Measurements from ENCODE around the gene HLF. TPM values are rescaled to one million over a fixed set of nuclear protein-coding genes. Genes with fewer than 3 reads are reported as not detected.

The HLF gene
- total RNA-seq, 1 donor from 2014 or later: 0.25 TPM

DNA sequence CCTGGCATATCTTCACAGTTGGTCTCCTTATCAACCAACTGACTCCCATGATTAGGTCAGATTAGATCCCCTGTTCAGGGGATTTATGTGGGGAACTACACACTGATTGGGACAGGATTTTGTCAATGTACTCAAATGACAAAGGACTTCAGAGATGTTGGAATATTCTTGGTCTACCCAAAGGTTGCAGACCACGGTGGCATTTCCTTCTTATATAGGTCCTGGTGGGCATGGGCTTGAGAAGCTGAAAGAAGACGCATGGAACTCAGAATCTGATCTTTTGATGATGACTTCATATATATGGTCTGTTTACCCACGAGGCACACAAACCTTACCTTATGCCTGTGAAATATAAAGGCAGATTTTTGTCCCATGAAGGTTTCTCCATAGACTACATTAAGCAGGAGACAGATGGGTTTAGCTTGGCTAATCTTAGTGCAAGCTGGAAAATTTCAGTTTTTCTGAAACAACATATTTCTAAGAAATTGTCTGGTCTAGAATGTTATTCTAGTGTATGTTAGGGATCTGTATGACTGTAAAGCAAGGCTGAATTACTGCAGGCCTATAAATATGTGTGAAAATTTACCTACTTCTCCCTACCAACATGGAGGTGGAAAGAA, 33.5 kb downstream of the HLF start:
- TF ChIP-seq, protein P1, sequence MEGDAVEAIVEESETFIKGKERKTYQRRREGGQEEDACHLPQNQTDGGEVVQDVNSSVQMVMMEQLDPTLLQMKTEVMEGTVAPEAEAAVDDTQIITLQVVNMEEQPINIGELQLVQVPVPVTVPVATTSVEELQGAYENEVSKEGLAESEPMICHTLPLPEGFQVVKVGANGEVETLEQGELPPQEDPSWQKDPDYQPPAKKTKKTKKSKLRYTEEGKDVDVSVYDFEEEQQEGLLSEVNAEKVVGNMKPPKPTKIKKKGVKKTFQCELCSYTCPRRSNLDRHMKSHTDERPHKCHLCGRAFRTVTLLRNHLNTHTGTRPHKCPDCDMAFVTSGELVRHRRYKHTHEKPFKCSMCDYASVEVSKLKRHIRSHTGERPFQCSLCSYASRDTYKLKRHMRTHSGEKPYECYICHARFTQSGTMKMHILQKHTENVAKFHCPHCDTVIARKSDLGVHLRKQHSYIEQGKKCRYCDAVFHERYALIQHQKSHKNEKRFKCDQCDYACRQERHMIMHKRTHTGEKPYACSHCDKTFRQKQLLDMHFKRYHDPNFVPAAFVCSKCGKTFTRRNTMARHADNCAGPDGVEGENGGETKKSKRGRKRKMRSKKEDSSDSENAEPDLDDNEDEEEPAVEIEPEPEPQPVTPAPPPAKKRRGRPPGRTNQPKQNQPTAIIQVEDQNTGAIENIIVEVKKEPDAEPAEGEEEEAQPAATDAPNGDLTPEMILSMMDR (IDR thresholded peaks at IDR 0.05; ENCODE audit: insufficient read depth, low read length, poor library complexity, severe bottlenecking): no peak
- DNase-seq (ENCODE audit: low read depth): no peak
- Histone ChIP-seq H3K4me3 (ENCODE audit: low read depth, low read length) (no peak overlapping the region), H3K27me3 (ENCODE audit: control insufficient read depth, insufficient read depth, low read length) (no peaks in the 10 kb centered on the region), H3K36me3 (ENCODE audit: control insufficient read depth, insufficient read depth, low read length) (no peaks in the 10 kb centered on the region)

DNA sequence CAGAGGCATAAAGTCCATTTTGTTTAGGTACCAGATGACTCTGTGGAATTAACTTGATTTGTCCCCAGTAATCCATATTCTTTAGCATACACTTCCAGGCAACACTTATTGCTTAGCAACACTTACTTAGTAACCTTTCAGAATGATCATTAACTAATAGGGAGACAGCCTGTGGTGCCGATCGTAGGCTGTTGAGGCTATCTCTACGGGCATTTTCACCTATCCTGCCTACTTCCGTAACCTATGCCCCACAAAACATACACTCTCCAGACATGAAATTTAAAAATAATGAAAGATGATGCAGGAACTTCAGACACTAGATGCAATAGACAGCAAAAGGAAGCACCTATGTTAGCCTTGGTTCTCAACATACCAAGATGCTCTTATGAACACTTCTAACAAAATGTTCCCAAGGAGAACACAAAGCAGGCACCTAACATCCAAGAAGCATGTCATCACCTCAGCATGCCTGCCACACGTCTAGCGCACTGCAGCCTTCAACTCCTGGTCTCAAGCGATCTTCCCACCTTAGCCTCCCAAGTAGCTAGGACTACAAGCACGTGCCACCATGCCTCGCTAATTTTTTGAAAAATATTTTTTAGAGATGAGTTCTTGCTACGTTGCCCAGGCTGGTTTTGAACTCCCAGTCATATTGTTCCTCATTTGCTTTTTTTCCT, 34.5 kb downstream of the HLF start:
- TF ChIP-seq, protein P1 (IDR thresholded peaks at IDR 0.05; ENCODE audit: insufficient read depth, low read length, poor library complexity, severe bottlenecking): no peak
- H3K27me3 ChIP-seq (ENCODE audit: control insufficient read depth, insufficient read depth, low read length): no peaks in the 10 kb centered on the region
- no peak for DNase-seq (ENCODE audit: low read depth)
- no peak overlapping the region for H3K4me3 ChIP-seq (ENCODE audit: low read depth, low read length)
- H3K36me3 ChIP-seq (ENCODE audit: control insufficient read depth, insufficient read depth, low read length): no peaks in the 10 kb centered on the region

DNA sequence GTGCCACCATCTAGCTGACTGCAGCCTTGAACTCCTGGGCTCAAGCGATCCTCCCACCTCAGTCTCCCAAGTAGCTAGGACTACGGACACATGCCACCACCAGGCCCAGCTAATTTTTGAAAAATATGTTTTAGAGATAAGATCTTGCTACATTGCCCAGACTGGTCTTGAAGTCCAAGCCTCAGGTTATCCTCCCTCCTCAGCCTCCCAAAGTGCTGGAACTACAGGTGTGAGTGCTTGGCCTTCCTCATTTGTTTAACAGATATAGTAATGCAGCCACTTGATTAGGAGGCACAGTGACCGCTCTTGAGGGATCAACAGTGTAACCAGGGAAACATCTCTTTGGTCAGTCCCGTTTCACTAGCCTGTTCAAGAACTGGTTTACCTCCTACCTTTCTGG, 35.1 kb downstream of the HLF start:
- Histone ChIP-seq H3K4me3 (ENCODE audit: low read depth, low read length) (no peak overlapping the region), H3K36me3 (ENCODE audit: control insufficient read depth, insufficient read depth, low read length) (no peaks in the 10 kb centered on the region), H3K27me3 (ENCODE audit: control insufficient read depth, insufficient read depth, low read length) (no peaks in the 10 kb centered on the region)
- TF ChIP-seq, protein P1 (IDR thresholded peaks at IDR 0.05; ENCODE audit: insufficient read depth, low read length, poor library complexity, severe bottlenecking): no peak
- DNase-seq (ENCODE audit: low read depth): no peak

DNA sequence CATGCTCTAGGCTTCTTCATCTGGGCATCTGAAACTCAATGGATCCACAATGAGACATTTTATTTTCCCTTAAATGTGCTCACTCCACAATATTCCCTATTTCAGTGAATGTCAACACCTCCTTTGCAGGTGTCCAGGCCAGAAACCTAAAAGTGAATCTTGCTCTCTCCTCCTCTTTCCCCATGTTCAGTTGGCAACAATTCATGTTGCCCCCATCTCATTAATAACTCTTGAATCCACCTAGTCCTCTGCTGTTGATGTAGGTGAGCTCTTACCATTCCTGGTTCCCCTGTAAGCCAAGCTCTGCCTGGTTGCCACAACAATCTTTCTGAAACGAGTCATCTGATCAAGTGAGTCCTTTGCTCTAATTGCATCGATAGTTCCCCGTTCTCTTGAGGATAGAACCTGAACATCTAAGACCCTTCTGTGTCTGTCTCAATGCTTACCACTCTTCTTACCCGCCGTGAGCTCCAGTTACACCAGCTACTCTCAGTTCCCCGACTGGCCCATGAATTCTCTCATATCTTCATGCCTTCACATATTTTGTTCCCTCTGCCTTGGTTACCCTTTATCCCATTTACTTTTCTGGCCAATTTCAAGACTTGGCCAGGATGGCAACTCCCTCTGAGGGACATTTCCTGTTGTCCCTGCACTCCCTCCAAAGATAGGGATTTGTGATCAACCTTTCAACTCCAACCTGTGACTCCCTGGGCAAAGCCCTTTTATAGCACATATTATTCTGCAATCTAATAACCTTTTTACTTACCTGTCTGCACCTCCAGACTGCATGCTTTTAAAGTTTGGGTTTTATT, 35.9 kb downstream of the HLF start:
- DNase-seq (ENCODE audit: low read depth): no peak
- Histone ChIP-seq H3K27me3 (ENCODE audit: control insufficient read depth, insufficient read depth, low read length) (no peaks in the 10 kb centered on the region), H3K36me3 (ENCODE audit: control insufficient read depth, insufficient read depth, low read length) (no peaks in the 10 kb centered on the region), H3K4me3 (ENCODE audit: low read depth, low read length) (no peak overlapping the region)
- TF ChIP-seq, protein P1 (IDR thresholded peaks at IDR 0.05; ENCODE audit: insufficient read depth, low read length, poor library complexity, severe bottlenecking): no peak

DNA sequence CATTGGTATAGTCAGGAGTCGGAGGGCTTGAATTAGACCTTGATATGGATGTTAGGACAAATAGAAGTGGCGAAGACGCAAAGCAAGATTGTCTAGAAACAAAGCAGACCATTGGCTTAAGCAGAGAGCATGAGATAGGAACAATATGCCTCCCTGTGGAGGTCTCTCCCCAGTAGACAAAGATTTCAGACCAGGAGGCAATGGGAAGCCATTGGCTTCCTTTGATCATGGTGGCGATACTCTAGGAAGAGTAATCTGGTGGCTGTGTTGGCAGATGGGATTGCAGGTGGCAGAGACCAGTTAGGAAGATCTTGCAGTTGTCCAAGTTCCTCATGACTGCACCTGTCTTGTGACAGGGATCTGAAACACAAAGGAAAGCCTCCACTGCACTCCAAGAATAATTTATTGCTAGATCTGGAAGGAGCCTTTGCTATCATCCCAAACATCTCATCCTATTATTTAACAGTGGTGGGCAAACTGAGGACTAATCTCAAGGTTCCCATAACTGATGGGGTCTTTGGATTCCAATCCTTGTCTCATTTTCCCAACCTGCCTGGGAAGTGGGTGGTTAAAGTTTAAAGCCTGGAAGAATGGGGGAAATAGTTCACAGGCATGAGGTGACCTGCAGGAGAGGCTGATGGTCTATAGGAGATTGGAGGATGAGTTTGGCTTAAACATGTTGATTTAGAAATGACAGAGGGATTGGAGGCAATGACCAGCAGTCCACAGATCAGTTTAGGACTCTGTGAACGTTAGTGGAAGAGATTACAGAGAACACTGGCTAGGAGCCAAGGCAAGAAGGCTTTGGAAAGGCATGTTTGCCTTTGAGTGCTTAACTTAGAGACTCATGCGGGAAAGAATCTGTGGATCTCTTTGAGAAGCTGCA, 37.0 kb downstream of the HLF start:
- Histone ChIP-seq H3K4me3 (ENCODE audit: low read depth, low read length) (no peak overlapping the region), H3K36me3 (ENCODE audit: control insufficient read depth, insufficient read depth, low read length) (no peaks in the 10 kb centered on the region), H3K27me3 (ENCODE audit: control insufficient read depth, insufficient read depth, low read length) (no peaks in the 10 kb centered on the region)
- DNase-seq (ENCODE audit: low read depth): no peak
- TF ChIP-seq, protein P1 (IDR thresholded peaks at IDR 0.05; ENCODE audit: insufficient read depth, low read length, poor library complexity, severe bottlenecking): no peak
